ENCODE results near the gene HOXA7.

The HOXA7 gene

GRCh38 chr7:27145165-27145913 lies 11.1 kb downstream of the HOXA7 start:
- no peak for DNase-seq (ENCODE audit: low read depth)
- H3K4me3 ChIP-seq (ENCODE audit: low read depth, low read length), result no peak overlapping the region
- TF ChIP-seq CTCF (conservative IDR thresholded peaks at IDR 0.05; ENCODE audit: low read depth, low read length), result no peak

- no peak for TF ChIP-seq CTCF (conservative IDR thresholded peaks at IDR 0.05; ENCODE audit: low read depth, low read length)
- no peak for DNase-seq (ENCODE audit: low read depth)
- no peak overlapping the region for H3K4me3 ChIP-seq (ENCODE audit: low read depth, low read length)
Measured at GRCh38 chr7:27144781-27145164, 11.7 kb downstream of the HOXA7 start.

- DNase-seq (ENCODE audit: low read depth), result no peak
- no peak for TF ChIP-seq CTCF (conservative IDR thresholded peaks at IDR 0.05; ENCODE audit: low read depth, low read length)
- H3K4me3 ChIP-seq (ENCODE audit: low read depth, low read length), result no peak overlapping the region
Measured at GRCh38 chr7:27143950-27144780, 12.3 kb downstream of the HOXA7 start.

- DNase-seq (ENCODE audit: low read depth), result peak; percentile 27
- H3K4me3 ChIP-seq (ENCODE audit: low read depth, low read length), result no peak within 1 kb of the TSS
- no peak for TF ChIP-seq CTCF (conservative IDR thresholded peaks at IDR 0.05; ENCODE audit: low read depth, low read length)
Measured at GRCh38 chr7:27143023-27143949, 13.2 kb downstream of the HOXA7 start, which contains the start of gene HOXA5. Gene HOXA5, minus strand, starts transcription at chr7:27143681. Its CDS starts 74 bp downstream, at chr7:27143607.

- H3K4me3 ChIP-seq (ENCODE audit: low read depth, low read length), result peak overlapping the region; percentile 5
- TF ChIP-seq CTCF (conservative IDR thresholded peaks at IDR 0.05; ENCODE audit: low read depth, low read length), result no peak
- DNase-seq (ENCODE audit: low read depth), result no peak
Measured at GRCh38 chr7:27142580-27143022, 13.9 kb downstream of the HOXA7 start.

- TF ChIP-seq CTCF (conservative IDR thresholded peaks at IDR 0.05; ENCODE audit: low read depth, low read length), result no peak
- DNase-seq (ENCODE audit: low read depth), result no peak
- peak overlapping the region; percentile 5 for H3K4me3 ChIP-seq (ENCODE audit: low read depth, low read length)
Measured at GRCh38 chr7:27141923-27142579, 14.4 kb downstream of the HOXA7 start.

All from choroid plexus epithelial cell (primary cell).